ENCODE measurements around the gene SKIL.
"Not testable (repeated sequence)": the region's sequence is repeated elsewhere in the genome, so short reads cannot be mapped to it uniquely, and the experiment has no call there.

SKIL gene

GRCh38 chr3:170357176-170358041 lies at the start of gene SKIL:
Gene SKIL, plus strand, starts transcription at chr3:170357715. Its CDS starts 2,617 bp downstream, at chr3:170360332.
- peak; percentile 90 to 94 (median 91) for DNase-seq (ENCODE audit: low read depth in 4 of 4, low spot score in 1 of 4)

GRCh38 chr3:170309046-170309445 lies 48.5 kb upstream of the SKIL start:
- no peak for DNase-seq (ENCODE audit: low read depth in 4 of 4, low spot score in 1 of 4)

GRCh38 chr3:170317954-170318353 lies 39.6 kb upstream of the SKIL start:
- no peak for DNase-seq (ENCODE audit: low read depth in 4 of 4, low spot score in 1 of 4)

- DNase-seq (ENCODE audit: low read depth in 4 of 4, low spot score in 1 of 4), result no peak
Observed at GRCh38 chr3:170320461-170321121, 36.9 kb upstream of the SKIL start.

- no peak for DNase-seq (ENCODE audit: low read depth in 4 of 4, low spot score in 1 of 4)
Observed at GRCh38 chr3:170321321-170322034, 36.0 kb upstream of the SKIL start.

GRCh38 chr3:170322566-170323269 lies 34.8 kb upstream of the SKIL start:
- DNase-seq (ENCODE audit: low read depth in 4 of 4, low spot score in 1 of 4), result no peak

GRCh38 chr3:170323331-170323730 lies 34.2 kb upstream of the SKIL start:
- no peak for DNase-seq (ENCODE audit: low read depth in 4 of 4, low spot score in 1 of 4)

- DNase-seq (ENCODE audit: low read depth in 4 of 4, low spot score in 1 of 4), result no peak
Observed at GRCh38 chr3:170324962-170325361, 32.6 kb upstream of the SKIL start.

GRCh38 chr3:170327040-170327808 lies 30.3 kb upstream of the SKIL start:
- DNase-seq (ENCODE audit: low read depth in 4 of 4, low spot score in 1 of 4), result no peak

GRCh38 chr3:170327868-170328548 lies 29.5 kb upstream of the SKIL start:
- DNase-seq (ENCODE audit: low read depth in 4 of 4, low spot score in 1 of 4), result not testable (repeated sequence)

GRCh38 chr3:170330366-170330765 lies 27.1 kb upstream of the SKIL start:
- no peak for DNase-seq (ENCODE audit: low read depth in 4 of 4, low spot score in 1 of 4)

GRCh38 chr3:170331143-170331542 lies 26.4 kb upstream of the SKIL start:
- no peak for DNase-seq (ENCODE audit: low read depth in 4 of 4, low spot score in 1 of 4)

- DNase-seq (ENCODE audit: low read depth in 4 of 4, low spot score in 1 of 4), result no peak
Observed at GRCh38 chr3:170337420-170337819, 20.1 kb upstream of the SKIL start.

GRCh38 chr3:170338690-170339340 lies 18.7 kb upstream of the SKIL start:
- no peak for DNase-seq (ENCODE audit: low read depth in 4 of 4, low spot score in 1 of 4)

- not testable (repeated sequence) for DNase-seq (ENCODE audit: low read depth in 4 of 4, low spot score in 1 of 4)
Observed at GRCh38 chr3:170342273-170342672, 15.2 kb upstream of the SKIL start.

GRCh38 chr3:170343859-170344258 lies 13.7 kb upstream of the SKIL start:
- not testable (repeated sequence) for DNase-seq (ENCODE audit: low read depth in 4 of 4, low spot score in 1 of 4)

GRCh38 chr3:170344971-170345370 lies 12.5 kb upstream of the SKIL start:
- DNase-seq (ENCODE audit: low read depth in 4 of 4, low spot score in 1 of 4), result no peak

GRCh38 chr3:170346481-170347392 lies 10.8 kb upstream of the SKIL start:
- DNase-seq (ENCODE audit: low read depth in 4 of 4, low spot score in 1 of 4), result no peak

All from stimulated activated CD4-positive, alpha-beta T cell treated with anti-CD3 and anti-CD28 coated beads, Interleukin-1b, Interleukin-23, amount 100 ng/mL, for 24 hours (primary cell).